Gastrocnemius medialis (tissue), 4 donors: Measurements from ENCODE around the gene TECPR2. TPM values are rescaled to one million over a fixed set of nuclear protein-coding genes. Genes with fewer than 3 reads are reported as not detected.
A peak's percentile ranks its signal among the peaks of the same experiment; 100 is the strongest.

Experiments
- ATAC-seq, 2 donors: fragments of 150-250 bp; one replicate each; pipeline ENCODE4 v1.9.1; 2016
- DNase-seq, 2 donors: peaks; one replicate each; pipeline ENCODE4 v3.0.0-alpha.2; 2019
- H3K27ac ChIP-seq, 4 donors: fragments of 200-600 bp; sonication (generic); 1 replicate in 1 of 4; 2 replicates in 3 of 4; pipeline ENCODE4 v1.5.1; 2016 to 2018; ENCODE audit warnings: mild to moderate bottlenecking in 2 of 4, moderate library complexity in 1 of 4
- H3K27me3 ChIP-seq, 3 donors: fragments of 200-600 bp; sonication (generic) in 2 of 3; 1 replicate in 1 of 3; 2 replicates in 2 of 3; pipeline versions ENCODE4 v1.5.1 to v1.6.0; 2016 to 2019; ENCODE audit warnings: mild to moderate bottlenecking in 1 of 3, moderate library complexity in 1 of 3
- H3K36me3 ChIP-seq, 2 donors: fragments of 200-600 bp; sonication (generic) in 1 of 2; one replicate each; pipeline ENCODE4 v1.5.1; 2017 to 2018
- H3K4me1 ChIP-seq, 2 donors: fragments of 200-600 bp; sonication (generic) in 1 of 2; one replicate each; pipeline ENCODE4 v1.5.1; 2016 to 2017; ENCODE audit warnings: mild to moderate bottlenecking in 2 of 2
- H3K4me3 ChIP-seq, 4 donors: fragments of 200-600 bp; sonication (generic) in 3 of 4; 1 replicate in 1 of 4; 2 replicates in 3 of 4; pipeline ENCODE4 v1.5.1; 2016 to 2019; ENCODE audit warnings: mild to moderate bottlenecking in 2 of 4
- H3K9me3 ChIP-seq, 3 donors: fragments of 200-600 bp; sonication (generic) in 2 of 3; 1 replicate in 1 of 3; 2 replicates in 2 of 3; pipeline ENCODE4 v1.5.1; 2016 to 2019
- POLR2A ChIP-seq, 2 donors: fragments of 450-650 bp; IDR thresholded peaks; one replicate each; pipeline ENCODE4 v1.6.1; 2017; ENCODE audit warnings: antibody characterized with exemption in 2 of 2, mild to moderate bottlenecking in 2 of 2, moderate library complexity in 2 of 2
- in situ Hi-C, 4 donors: fragments of 200-750 bp; cut with MboI; loops; one replicate each; pipeline versions ENCODE4 v1.15.0 to v1.8.0; 2017; ENCODE audit warnings: low sequenced_read_pairs in 4 of 4
- intact Hi-C: fragments of 100-400 bp; cut with DNase I; formaldehyde crosslinking; loops from one replicate; pipeline ENCODE4 v1.15.1; 2023; ENCODE audit warnings: low total_unique reads
- total RNA-seq, 4 donors: library from RNA; depleted of rRNA; stranded (reverse); fragments of >200 nt; gene quantifications; one replicate each; pipeline versions ENCODE4 v1.1.0 to v1.2.3, GENCODE V29; 2016
- TF ChIP-seq, protein P1 (sequence below), 5 experiments: fragments of 450-650 bp in 3 of 5; fragments of 200-600 bp in 2 of 5; sonication (generic) in 2 of 5; IDR thresholded peaks in 4 of 5; conservative IDR thresholded peaks in 1 of 5; 1 replicate in 4 of 5; 2 replicates in 1 of 5; pipeline ENCODE4 v1.5.1; 2016 to 2019; ENCODE audit warnings: antibody characterized with exemption in 5 of 5, mild to moderate bottlenecking in 3 of 5, moderate library complexity in 3 of 5

The TECPR2 gene
- total RNA-seq, 4 donors from 2014 or later, result 10.0 to 45.0 (median 20.2) TPM

DNA sequence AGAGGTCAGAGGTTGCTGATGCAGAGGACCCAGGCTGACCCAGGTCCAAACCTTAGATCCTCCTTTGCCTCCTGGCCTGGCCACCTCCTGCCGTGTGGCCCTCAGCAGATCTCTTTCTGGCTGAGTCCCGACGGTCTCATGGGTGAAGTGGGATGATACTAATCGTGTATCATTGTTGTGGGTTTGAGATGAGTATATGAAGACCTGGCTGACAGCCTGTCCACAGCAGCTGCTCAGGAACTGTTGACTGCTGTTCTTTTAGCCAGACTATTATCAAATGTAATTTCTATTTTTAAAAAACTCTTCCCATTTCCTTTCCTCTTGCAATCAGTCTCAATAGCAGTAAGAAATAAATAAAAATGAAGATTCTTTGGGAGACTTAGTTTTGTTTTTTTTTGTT lies 101.3 kb downstream of the TECPR2 start:
- in situ Hi-C loops, result no loop called here
- H3K36me3 ChIP-seq, result peaks cover 0 to 8% of the 10 kb centered on the region in 2 donors
- intact Hi-C loops, result no loop called here

DNA sequence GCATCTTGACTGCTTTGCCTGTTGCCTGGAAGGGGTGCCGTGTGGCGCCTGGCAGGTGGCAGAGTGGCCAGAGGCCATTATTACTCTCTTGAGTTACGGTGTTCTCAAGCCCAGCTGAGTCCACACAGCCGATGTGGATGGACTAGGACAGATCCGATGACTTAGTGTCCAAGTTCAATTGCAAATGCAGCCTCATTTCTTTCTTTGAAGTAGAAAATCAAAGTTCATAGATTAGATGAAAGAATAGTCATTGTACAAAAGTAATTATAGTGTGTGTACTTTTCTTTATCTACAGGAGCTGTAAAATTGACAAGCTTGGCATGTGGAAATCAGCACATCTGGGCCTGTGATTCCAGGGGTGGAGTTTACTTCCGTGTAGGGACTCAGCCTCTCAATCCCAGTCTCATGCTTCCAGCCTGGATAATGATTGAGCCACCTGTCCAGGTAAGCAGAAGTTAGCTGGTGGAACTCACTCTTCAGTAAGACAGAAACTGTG lies 102.2 kb downstream of the TECPR2 start:
- ATAC-seq (no peak), DNase-seq (no peak)
- Histone ChIP-seq H3K4me1 (peaks cover 27 to 32% of the 10 kb centered on the region in 2 donors), H3K27me3 (no peaks in the 10 kb centered on the region), H3K9me3 (no peaks in the 10 kb centered on the region), H3K36me3 (peaks cover 0 to 8% of the 10 kb centered on the region in 2 donors), H3K4me3 (no peak overlapping the region), H3K27ac (peak overlapping the region; percentile 87 to 96 (median 92))
- intact Hi-C loops (no loop called here), in situ Hi-C loops (no loop called here)
- TF ChIP-seq POLR2A (IDR thresholded peaks at IDR 0.05), result no peak
- TF ChIP-seq, protein P1, sequence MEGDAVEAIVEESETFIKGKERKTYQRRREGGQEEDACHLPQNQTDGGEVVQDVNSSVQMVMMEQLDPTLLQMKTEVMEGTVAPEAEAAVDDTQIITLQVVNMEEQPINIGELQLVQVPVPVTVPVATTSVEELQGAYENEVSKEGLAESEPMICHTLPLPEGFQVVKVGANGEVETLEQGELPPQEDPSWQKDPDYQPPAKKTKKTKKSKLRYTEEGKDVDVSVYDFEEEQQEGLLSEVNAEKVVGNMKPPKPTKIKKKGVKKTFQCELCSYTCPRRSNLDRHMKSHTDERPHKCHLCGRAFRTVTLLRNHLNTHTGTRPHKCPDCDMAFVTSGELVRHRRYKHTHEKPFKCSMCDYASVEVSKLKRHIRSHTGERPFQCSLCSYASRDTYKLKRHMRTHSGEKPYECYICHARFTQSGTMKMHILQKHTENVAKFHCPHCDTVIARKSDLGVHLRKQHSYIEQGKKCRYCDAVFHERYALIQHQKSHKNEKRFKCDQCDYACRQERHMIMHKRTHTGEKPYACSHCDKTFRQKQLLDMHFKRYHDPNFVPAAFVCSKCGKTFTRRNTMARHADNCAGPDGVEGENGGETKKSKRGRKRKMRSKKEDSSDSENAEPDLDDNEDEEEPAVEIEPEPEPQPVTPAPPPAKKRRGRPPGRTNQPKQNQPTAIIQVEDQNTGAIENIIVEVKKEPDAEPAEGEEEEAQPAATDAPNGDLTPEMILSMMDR (IDR thresholded peaks at IDR 0.05 in 4 of 5, conservative IDR thresholded peaks at IDR 0.05 in 1 of 5), result no peak

More for the DNA sequence above, 101.3 kb downstream of the TECPR2 start:
- H3K4me3 ChIP-seq, result no peak overlapping the region
- peak overlapping the region; percentile 87 to 96 (median 92) for H3K27ac ChIP-seq
- no peak for ATAC-seq
- H3K4me1 ChIP-seq, result peaks cover 27 to 32% of the 10 kb centered on the region in 2 donors
- no peak for DNase-seq
- H3K9me3 ChIP-seq, result no peaks in the 10 kb centered on the region
- no peaks in the 10 kb centered on the region for H3K27me3 ChIP-seq
- no peak for TF ChIP-seq POLR2A (IDR thresholded peaks at IDR 0.05)
- TF ChIP-seq, protein P1 (IDR thresholded peaks at IDR 0.05 in 4 of 5, conservative IDR thresholded peaks at IDR 0.05 in 1 of 5), result no peak

DNA sequence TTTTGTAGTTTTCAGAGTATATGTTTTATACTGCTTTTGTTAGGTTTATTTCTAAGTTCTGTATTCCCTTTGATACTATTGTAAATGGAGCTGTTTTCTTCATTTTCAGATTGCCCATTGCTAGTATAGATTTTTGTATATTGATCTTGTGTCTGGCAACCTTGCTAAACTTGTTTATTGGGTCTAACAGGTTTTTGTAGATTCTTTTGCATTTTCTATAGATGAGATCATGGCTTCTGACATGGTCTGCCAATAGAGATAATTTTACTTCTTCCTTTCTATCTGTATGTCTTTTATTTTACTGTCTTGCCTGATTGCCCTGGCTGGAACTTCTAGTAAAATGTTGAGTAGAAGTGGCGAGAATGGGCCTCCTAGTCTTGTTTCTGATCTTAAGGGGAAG lies 106.5 kb downstream of the TECPR2 start:
- H3K36me3 ChIP-seq, result peaks cover 0 to 8% of the 10 kb centered on the region in 2 donors
- in situ Hi-C loops, result no loop called here
- peaks cover 13 to 28% of the 10 kb centered on the region in 2 donors for H3K4me1 ChIP-seq
- intact Hi-C loops, result no loop called here
- H3K27me3 ChIP-seq, result no peaks in the 10 kb centered on the region
- no peaks in the 10 kb centered on the region for H3K9me3 ChIP-seq
- H3K4me3 ChIP-seq, result no peak overlapping the region
- TF ChIP-seq, protein P1 (IDR thresholded peaks at IDR 0.05 in 4 of 5, conservative IDR thresholded peaks at IDR 0.05 in 1 of 5), result no peak
- TF ChIP-seq POLR2A (IDR thresholded peaks at IDR 0.05), result no peak
- no peak for DNase-seq
- H3K27ac ChIP-seq, result peak overlapping the region; percentile 22 to 87 (median 58)
- ATAC-seq, result no peak

DNA sequence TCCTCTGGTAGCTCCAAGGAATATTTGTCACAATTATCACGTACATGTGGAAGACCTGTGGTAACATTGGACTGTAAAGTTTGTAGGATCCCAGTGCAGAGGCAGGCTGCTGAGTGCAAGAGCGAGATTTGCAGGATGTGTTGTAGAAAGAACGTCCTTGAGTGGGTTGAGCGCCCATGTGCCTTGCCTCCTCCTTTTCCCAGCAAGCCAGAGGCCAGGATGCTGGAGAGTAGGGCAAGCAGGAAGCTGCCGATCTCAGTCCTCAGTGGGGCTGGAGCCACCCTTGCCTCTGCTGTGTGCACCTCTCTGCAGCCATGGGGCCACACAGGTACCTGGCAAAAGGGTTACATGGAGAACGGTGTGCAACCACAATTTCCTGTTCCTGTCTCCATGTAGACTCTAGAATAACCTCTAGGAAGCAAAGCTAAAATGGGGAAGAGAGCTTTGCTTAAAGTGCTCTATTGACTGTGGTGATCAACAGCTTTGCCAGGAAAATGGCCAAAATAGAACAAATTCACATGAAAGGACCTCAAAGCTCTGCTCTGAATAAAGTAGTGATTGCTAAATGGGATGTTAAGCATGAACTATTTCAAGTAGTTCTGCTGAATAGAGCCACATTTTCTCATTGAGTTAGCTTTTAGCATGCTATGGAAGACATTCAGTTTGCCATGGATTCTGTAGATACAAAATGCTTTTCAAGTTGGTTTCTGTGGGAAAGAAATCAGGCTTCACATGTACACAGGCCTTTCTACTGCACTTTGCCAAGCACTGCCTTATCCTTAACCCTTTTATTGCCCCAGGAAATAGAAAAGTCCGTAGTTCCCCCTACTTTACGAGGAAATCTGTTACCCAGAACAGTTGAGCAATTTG lies 109.4 kb downstream of the TECPR2 start:
- H3K4me3 ChIP-seq, result no peak overlapping the region
- DNase-seq, result no peak
- H3K27ac ChIP-seq, result peak overlapping the region; percentile 78 to 87 (median 84)
- H3K36me3 ChIP-seq, result no peaks in the 10 kb centered on the region
- intact Hi-C loops (no loop called here), in situ Hi-C loops (no loop called here)
- H3K4me1 ChIP-seq, result peaks cover 17 to 43% of the 10 kb centered on the region in 2 donors
- ATAC-seq, result no peak
- TF ChIP-seq, protein P1 (IDR thresholded peaks at IDR 0.05 in 4 of 5, conservative IDR thresholded peaks at IDR 0.05 in 1 of 5), result no peak
- TF ChIP-seq POLR2A (IDR thresholded peaks at IDR 0.05), result no peak
- no peaks in the 10 kb centered on the region for H3K27me3 ChIP-seq
- no peaks in the 10 kb centered on the region for H3K9me3 ChIP-seq
